Mucosa of rectum (tissue), 2 donors: ENCODE results near the gene HUS1.
A peak's percentile ranks its signal among the peaks of the same experiment; 100 is the strongest.

Experiments
- H3K27ac ChIP-seq, 2 donors: one replicate each; pipeline ENCODE4 v1.7.0; 2013; ENCODE audit warnings: inconsistent platforms in 2 of 2, low read depth in 2 of 2, low read length in 2 of 2
- H3K27me3 ChIP-seq, 2 donors: one replicate each; pipeline ENCODE4 v1.7.0; 2013; ENCODE audit warnings: low read length in 2 of 2; ENCODE audit not compliant: control insufficient read depth in 2 of 2, insufficient read depth in 2 of 2
- H3K36me3 ChIP-seq, 2 donors: one replicate each; pipeline ENCODE4 v1.7.0; 2013; ENCODE audit warnings: low read length in 2 of 2; ENCODE audit not compliant: control insufficient read depth in 2 of 2, insufficient read depth in 2 of 2
- H3K4me1 ChIP-seq, 2 donors: one replicate each; pipeline ENCODE4 v1.7.0; 2013; ENCODE audit warnings: low read length in 2 of 2, mild to moderate bottlenecking in 1 of 2; ENCODE audit not compliant: control insufficient read depth in 2 of 2, insufficient read depth in 2 of 2
- H3K4me3 ChIP-seq, 2 donors: one replicate each; pipeline ENCODE4 v1.7.0; 2013; ENCODE audit warnings: low read length in 2 of 2
- H3K9ac ChIP-seq, 2 donors: one replicate each; pipeline ENCODE4 v1.7.0; 2013; ENCODE audit warnings: low read length in 2 of 2, low read depth in 1 of 2, mild to moderate bottlenecking in 1 of 2
- H3K9me3 ChIP-seq, 2 donors: one replicate each; pipeline ENCODE4 v1.7.0; 2013; ENCODE audit warnings: low read length in 2 of 2; ENCODE audit not compliant: control insufficient read depth in 2 of 2
- donor health status: healthy.
- donor health status: Normal muscosa, but diverticular disease.

HUS1 gene

GRCh38 chr7:47962262-47962661 lies 17.2 kb downstream of the HUS1 start:
- H3K4me1 ChIP-seq = peaks cover 5 to 8% of the 10 kb centered on the region in 2 donors
- no peak overlapping the region for H3K4me3 ChIP-seq
- no peaks in the 10 kb centered on the region for H3K27me3 ChIP-seq
- H3K9ac ChIP-seq = no peak overlapping the region
- no peaks in the 10 kb centered on the region for H3K9me3 ChIP-seq
- peaks cover 33 to 45% of the 10 kb centered on the region in 2 donors for H3K36me3 ChIP-seq
- H3K27ac ChIP-seq = peak overlapping the region; percentile 27 to 48

GRCh38 chr7:47957156-47957555 lies 22.3 kb downstream of the HUS1 start:
- H3K36me3 ChIP-seq = peaks cover 20 to 25% of the 10 kb centered on the region in 2 donors
- peaks cover under 1 to 5% of the 10 kb centered on the region in 2 donors for H3K4me1 ChIP-seq
- no peaks in the 10 kb centered on the region for H3K9me3 ChIP-seq
- no peak overlapping the region for H3K4me3 ChIP-seq
- no peak overlapping the region for H3K27ac ChIP-seq
- H3K9ac ChIP-seq = no peak overlapping the region
- H3K27me3 ChIP-seq = no peaks in the 10 kb centered on the region

DNA sequence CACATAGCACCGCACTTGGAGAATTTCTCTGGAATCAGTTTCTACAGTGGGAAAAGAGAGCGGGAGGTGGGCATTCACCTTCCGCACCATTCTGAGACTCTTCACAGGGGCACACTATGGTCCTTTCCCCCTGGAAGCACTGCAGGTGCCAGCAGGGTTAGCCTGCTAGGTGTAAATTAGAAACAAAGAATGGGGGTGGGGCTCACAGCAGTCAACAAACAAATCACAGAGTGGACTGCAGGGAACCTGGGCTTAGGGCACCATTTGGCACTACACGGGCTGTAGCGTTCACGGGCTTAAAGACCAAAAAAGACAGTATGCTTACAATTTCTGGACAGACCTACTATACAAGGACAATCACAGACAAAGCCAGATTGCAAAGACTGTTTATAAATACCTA lies 23.2 kb downstream of the HUS1 start:
- no peaks in the 10 kb centered on the region for H3K9me3 ChIP-seq

GRCh38 chr7:47954231-47954911 lies 25.0 kb downstream of the HUS1 start:
- H3K4me1 ChIP-seq = peaks cover 14 to 19% of the 10 kb centered on the region in 2 donors
- H3K9me3 ChIP-seq = no peaks in the 10 kb centered on the region
- no peak overlapping the region for H3K4me3 ChIP-seq
- H3K9ac ChIP-seq = no peak overlapping the region
- peaks cover 20 to 21% of the 10 kb centered on the region in 2 donors for H3K36me3 ChIP-seq
- H3K27ac ChIP-seq = no peak overlapping the region
- H3K27me3 ChIP-seq = no peaks in the 10 kb centered on the region

More for the DNA sequence above, 23.2 kb downstream of the HUS1 start:
- Histone ChIP-seq H3K4me1 (peaks cover 9% of the 10 kb centered on the region in 2 donors), H3K27ac (no peak overlapping the region), H3K9ac (no peak overlapping the region), H3K36me3 (peaks cover 20 to 21% of the 10 kb centered on the region in 2 donors), H3K27me3 (no peaks in the 10 kb centered on the region), H3K4me3 (no peak overlapping the region)

DNA sequence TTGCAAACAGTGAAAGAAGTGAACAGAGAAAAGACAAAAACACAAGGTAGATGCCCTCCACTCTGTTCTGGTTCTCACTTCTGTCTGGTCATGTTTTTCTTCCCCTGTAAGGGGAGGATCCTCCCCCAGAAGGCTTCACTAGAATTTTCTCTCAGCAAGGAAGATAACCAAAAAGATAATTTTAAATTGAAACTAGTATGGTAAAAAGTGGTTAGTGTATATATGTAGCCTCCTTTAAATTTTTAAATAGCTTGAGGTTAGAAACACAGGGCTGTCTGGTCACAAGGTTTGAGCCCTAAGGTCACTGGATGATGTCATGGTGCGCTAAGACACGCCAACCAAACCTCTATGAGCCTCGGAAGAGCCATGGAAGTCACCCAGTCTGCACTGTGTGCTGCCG lies 25.6 kb downstream of the HUS1 start:
- no peaks in the 10 kb centered on the region for H3K9me3 ChIP-seq
- no peak overlapping the region for H3K9ac ChIP-seq
- peaks cover 20 to 21% of the 10 kb centered on the region in 2 donors for H3K36me3 ChIP-seq
- H3K27ac ChIP-seq = no peak overlapping the region
- H3K27me3 ChIP-seq = no peaks in the 10 kb centered on the region
- H3K4me3 ChIP-seq = no peak overlapping the region
- H3K4me1 ChIP-seq = peaks cover 14 to 19% of the 10 kb centered on the region in 2 donors

DNA sequence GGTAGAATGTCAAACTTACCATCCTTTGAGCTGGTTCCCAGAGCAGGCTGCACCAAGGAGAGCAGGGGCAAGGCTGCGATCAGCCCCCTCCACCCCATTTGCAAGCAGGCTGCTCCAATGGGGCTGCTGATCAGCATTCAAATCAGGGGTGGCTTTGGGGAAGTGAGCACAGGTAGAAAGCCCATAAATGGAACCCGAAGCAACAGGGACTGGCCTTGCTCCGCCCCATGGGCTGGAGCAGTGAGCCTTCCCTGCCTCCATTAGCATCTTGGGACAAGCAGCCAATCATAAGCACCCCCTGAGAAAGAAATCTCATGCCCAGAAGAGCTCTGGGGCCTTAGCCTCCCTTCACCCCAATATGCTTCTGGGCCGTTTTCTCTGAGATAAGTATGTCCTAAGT lies 27.2 kb downstream of the HUS1 start:
- no peaks in the 10 kb centered on the region for H3K27me3 ChIP-seq
- peaks cover 14 to 19% of the 10 kb centered on the region in 2 donors for H3K4me1 ChIP-seq
- H3K4me3 ChIP-seq = no peak overlapping the region
- no peaks in the 10 kb centered on the region for H3K9me3 ChIP-seq
- peak overlapping the region in 1 of 2 donors; percentile 65 for H3K27ac ChIP-seq
- H3K9ac ChIP-seq = no peak overlapping the region
- peaks cover 20 to 21% of the 10 kb centered on the region in 2 donors for H3K36me3 ChIP-seq

DNA sequence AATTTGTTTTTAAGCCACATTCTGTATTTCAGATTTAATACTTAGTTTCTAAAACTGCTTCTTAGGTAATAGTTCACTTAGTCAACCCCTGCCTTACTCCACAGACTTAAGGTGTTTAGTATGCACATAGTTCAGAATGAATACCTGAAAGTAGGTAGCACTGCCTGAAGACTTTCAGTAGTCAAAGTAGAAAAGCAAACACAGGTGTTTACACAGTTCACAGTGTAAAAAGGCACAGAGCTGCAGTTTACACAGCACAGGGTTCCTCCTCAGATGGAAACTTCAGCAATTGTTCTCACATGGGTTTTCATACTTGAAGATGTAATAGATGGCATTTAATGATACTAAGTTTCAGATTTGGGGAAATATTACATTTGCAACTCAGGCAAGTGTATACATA lies 28.0 kb downstream of the HUS1 start:
- H3K4me1 ChIP-seq = peaks cover 14 to 19% of the 10 kb centered on the region in 2 donors
- H3K27me3 ChIP-seq = no peaks in the 10 kb centered on the region
- H3K36me3 ChIP-seq = peaks cover 12 to 21% of the 10 kb centered on the region in 2 donors
- no peak overlapping the region for H3K9ac ChIP-seq
- peak overlapping the region; percentile 60 to 65 for H3K27ac ChIP-seq
- H3K4me3 ChIP-seq = no peak overlapping the region
- no peaks in the 10 kb centered on the region for H3K9me3 ChIP-seq

DNA sequence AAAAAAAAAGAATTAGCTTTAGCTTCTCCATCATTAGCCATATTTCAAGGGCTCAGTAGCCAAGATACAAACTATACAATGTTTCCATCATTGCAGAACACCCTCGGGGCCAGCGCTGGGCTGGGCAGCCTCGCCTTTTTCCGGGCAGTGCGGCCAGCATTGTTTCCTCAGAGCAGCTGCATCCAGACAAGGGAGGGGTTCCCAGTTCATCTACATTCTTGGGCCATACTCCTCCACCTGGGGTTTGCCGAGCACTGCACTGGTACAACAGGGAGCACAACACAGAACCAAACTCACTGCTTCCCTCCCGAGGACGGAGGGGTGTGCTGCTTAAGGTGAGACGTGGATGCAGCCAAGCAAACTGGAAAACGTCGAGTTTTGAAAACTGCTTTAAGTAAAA lies 28.7 kb downstream of the HUS1 start:
- no peak overlapping the region for H3K4me3 ChIP-seq
- H3K9ac ChIP-seq = no peak overlapping the region
- H3K27me3 ChIP-seq = no peaks in the 10 kb centered on the region
- peaks cover 14 to 19% of the 10 kb centered on the region in 2 donors for H3K4me1 ChIP-seq
- H3K36me3 ChIP-seq = peaks cover 6 to 14% of the 10 kb centered on the region in 2 donors
- peak overlapping the region; percentile 60 to 65 for H3K27ac ChIP-seq
- H3K9me3 ChIP-seq = no peaks in the 10 kb centered on the region

- H3K27me3 ChIP-seq = no peaks in the 10 kb centered on the region
- H3K36me3 ChIP-seq = peaks cover 3 to 8% of the 10 kb centered on the region in 2 donors
- H3K4me1 ChIP-seq = peaks cover 17 to 19% of the 10 kb centered on the region in 2 donors
- H3K9ac ChIP-seq = no peak overlapping the region
- no peak overlapping the region for H3K27ac ChIP-seq
- H3K4me3 ChIP-seq = no peak overlapping the region
- no peaks in the 10 kb centered on the region for H3K9me3 ChIP-seq
These were observed 29.7 kb downstream of the HUS1 start for GRCh38 chr7:47949703-47950102.

- H3K4me1 ChIP-seq = peaks cover 17 to 19% of the 10 kb centered on the region in 2 donors
- no peak within 1 kb of the TSS for H3K4me3 ChIP-seq
- no peak within 1 kb of the TSS for H3K27ac ChIP-seq
- no peaks in the 10 kb centered on the region for H3K36me3 ChIP-seq
- no peaks in the 10 kb centered on the region for H3K9me3 ChIP-seq
- H3K27me3 ChIP-seq = no peaks in the 10 kb centered on the region
- H3K9ac ChIP-seq = no peak within 1 kb of the TSS
These were observed 31.1 kb downstream of the HUS1 start, which contains the start of gene PKD1L1 for GRCh38 chr7:47948141-47948790. TSS of gene PKD1L1 (minus strand) at chr7:47948466. CDS start at chr7:47948440, 26 bp downstream.
